ENCODE results near the gene DNAH9.

DNA sequence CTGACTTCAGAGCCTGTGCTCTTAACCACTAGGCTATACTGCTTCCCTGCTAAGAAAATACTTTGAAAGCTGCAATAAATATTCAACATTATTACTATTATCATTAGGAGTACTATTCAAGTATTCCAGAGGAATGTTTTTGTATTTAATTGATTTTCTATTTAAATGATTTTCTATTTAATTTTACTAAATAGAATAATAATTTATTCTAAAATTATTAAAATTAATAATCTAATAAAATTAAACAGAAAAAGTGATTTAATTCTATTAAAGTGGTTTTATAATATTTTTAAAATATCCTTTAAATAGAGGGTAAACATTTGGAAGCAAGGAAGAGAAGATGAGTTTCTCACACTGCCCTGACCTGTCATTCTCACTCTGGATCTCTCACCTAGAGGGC, 173.8 kb downstream of the DNAH9 start:
- TF ChIP-seq, protein P1, sequence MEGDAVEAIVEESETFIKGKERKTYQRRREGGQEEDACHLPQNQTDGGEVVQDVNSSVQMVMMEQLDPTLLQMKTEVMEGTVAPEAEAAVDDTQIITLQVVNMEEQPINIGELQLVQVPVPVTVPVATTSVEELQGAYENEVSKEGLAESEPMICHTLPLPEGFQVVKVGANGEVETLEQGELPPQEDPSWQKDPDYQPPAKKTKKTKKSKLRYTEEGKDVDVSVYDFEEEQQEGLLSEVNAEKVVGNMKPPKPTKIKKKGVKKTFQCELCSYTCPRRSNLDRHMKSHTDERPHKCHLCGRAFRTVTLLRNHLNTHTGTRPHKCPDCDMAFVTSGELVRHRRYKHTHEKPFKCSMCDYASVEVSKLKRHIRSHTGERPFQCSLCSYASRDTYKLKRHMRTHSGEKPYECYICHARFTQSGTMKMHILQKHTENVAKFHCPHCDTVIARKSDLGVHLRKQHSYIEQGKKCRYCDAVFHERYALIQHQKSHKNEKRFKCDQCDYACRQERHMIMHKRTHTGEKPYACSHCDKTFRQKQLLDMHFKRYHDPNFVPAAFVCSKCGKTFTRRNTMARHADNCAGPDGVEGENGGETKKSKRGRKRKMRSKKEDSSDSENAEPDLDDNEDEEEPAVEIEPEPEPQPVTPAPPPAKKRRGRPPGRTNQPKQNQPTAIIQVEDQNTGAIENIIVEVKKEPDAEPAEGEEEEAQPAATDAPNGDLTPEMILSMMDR (IDR thresholded peaks at IDR 0.05 in 4 of 5, conservative IDR thresholded peaks at IDR 0.05 in 1 of 5): no peak
- no peak for TF ChIP-seq POLR2A (IDR thresholded peaks at IDR 0.05)

All from gastrocnemius medialis (tissue), 4 donors.